GM19455 (cell line): ENCODE results near the gene SLC36A1.
"Not testable (repeated sequence)": the region's sequence is repeated elsewhere in the genome, so short reads cannot be mapped to it uniquely, and the experiment has no call there.

Experiments
- ATAC-seq: cut with Tn5 transposase; IDR thresholded peaks from one replicate; pipeline ENCODE4 v1.9.1; 2021; ENCODE audit not compliant: unreplicated experiment

SLC36A1 gene

DNA sequence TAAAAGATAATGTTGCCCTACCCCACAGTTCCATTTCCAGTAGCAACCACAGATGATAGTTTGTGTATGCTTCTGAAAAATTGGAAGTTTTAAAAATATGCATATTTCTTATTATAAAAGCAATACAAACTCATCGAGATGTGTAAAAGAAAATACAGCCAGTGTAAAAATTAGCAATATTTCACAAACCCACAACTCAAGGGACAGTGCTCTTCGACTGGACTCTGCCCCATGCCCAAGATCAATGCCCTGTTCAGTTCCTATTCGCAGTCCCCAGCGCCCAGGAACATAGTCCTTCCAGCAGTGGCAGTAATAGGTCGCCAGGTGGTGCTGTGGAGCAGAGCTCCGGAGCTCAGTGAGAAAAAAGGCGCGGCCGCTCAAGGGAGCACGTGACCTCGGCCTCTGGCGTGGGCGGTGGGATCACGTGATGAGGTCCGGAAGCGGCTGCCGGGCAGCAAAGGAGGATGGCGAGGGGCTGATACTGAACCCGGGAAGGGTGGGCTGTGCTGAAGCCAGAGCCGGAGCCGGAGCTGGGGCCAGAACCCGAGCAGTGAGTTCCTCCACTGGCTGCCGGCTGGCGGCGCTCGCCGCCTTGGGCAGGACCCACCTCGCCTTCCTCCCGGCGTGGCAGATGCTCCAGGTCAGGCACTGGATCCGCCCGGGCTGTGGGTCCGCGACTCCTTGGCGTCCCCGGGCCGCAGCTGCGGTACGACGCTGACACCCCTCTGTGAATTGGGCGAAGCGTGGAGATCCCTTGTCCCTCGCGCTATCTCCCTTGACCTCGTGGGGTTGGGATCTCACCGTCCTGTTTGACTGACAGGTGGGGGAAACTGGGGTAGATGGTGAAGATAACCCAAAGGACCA lies at the start of gene SLC36A1:
TSS of gene SLC36A1 (plus strand) at position 430 of the 864 bp plus-strand sequence. CDS start 11,190 bp downstream, outside the sequence.
- peak; percentile 86 for ATAC-seq

GRCh38 chr5:151405334-151406160 lies 41.9 kb upstream of the SLC36A1 start:
- ATAC-seq: no peak

DNA sequence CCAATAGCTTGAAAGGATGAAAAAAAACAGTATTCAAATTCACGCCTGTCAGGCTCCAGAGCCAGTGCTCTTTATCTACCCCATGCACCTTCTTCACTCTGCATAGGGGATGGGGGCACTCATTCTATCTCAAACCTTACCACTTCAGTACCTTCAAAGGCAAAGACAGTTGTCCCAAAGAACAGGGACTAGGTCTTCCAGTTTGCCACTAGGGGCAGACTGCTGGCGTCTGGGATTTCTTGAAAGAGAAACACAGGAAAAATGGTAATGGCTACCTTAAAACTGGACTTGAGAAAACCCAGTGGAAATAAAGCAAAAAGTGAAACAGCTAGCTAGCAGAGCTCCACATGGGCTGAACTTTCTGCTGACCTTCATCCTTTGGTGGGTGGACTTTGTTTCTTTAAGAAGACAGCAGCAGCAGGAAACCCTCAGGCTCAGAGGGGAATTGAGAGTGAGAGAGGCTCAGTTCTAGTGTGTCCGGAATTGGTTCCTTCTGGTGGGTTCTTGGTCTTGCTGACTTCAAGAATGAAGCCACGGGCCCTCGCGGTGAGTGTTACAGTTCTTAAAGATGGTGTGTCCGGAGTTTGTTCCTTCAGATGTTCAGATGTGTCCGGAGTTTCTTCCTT lies 41.0 kb upstream of the SLC36A1 start:
- no peak for ATAC-seq

- ATAC-seq: no peak
Measured at GRCh38 chr5:151408591-151409230, 38.7 kb upstream of the SLC36A1 start.

- ATAC-seq: no peak
Measured at GRCh38 chr5:151413800-151414199, 33.6 kb upstream of the SLC36A1 start.

GRCh38 chr5:151414536-151414935 lies 32.9 kb upstream of the SLC36A1 start:
- no peak for ATAC-seq

DNA sequence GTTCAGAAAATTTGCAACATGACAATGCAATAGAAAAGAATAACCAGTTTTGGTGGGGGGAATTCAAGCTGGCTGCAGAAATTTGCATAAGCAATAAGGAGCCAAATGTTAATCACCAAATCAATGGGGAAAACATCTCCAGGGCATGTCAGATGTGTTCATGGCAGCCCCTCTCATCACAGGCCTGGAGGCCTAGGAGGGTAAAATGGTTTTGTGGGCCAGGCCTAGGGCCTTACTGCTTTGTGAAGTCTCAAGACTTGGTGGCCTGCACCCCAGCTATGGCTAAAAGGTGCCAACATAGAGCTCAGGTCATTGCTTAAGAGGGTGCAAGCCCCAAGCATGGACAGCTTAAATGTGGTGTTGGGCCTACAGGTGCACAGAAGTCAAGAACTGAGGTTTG lies 29.7 kb upstream of the SLC36A1 start:
- no peak for ATAC-seq

DNA sequence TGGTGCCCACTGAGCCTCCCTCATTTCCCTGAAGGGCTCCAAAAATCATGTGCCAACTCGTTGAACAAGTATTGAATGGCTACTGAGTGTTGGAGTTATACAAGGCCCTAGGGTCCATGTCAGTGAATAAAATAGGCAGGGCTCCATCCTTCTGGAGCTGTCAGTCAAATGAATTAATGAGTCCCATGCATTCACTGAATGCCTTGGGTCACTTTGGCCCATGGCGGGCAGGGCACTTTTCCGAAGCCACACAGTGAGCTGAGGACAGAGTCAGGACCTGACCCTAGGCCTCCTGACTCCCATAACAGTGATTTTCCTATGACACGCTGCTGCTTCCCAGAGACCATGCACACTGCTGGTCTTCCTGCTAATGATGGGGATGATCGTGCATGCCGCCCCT lies 27.3 kb upstream of the SLC36A1 start:
- ATAC-seq: no peak

DNA sequence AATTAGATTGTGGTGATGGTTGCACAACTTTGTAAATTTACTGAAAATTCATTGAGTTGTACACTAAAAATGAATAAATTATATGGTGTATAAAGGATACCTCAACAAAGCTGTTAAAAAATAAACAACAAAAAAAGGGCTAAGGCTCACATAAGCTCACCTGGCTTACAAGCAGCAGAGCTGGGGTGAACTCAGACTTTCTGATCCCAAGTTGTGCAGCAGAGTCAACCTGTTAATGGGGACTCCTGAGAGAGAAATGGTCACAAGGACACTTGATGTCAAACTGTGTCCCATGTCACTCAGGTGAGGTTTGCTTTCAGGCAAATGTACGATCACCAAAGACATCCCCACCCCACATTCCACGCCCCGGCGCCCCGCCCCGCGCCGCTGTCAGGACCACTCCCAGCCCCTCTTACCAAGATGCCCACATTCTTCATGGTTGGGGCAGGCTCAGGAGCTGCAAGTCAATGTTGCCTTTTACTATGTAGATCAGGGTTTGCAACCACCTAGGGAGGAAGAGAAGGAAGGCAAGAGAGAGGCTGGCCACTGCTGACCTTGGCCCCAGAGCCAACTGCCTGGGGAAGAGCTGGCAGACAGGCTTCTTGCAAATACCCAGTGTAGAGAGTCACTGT lies 22.4 kb upstream of the SLC36A1 start:
- ATAC-seq: no peak

DNA sequence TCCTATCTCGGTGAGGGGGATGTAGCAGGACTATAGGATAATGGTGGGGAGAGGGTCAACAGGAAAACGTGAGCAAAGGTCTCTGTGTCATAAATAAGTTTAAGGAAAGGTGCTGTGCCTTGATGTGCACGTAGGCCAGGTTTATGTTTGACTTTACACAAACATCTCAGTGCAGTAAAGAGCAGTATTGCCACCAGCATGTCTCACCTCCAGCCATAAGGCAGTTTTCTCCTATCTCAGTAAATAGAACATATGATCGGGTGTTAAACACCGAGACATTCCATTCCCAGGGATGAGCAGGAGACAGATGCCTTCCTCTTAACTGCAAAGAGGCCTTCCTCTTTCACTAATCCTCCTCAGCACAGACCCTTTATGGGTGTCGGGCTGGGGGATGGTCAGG lies 21.1 kb upstream of the SLC36A1 start:
- not testable (repeated sequence) for ATAC-seq

DNA sequence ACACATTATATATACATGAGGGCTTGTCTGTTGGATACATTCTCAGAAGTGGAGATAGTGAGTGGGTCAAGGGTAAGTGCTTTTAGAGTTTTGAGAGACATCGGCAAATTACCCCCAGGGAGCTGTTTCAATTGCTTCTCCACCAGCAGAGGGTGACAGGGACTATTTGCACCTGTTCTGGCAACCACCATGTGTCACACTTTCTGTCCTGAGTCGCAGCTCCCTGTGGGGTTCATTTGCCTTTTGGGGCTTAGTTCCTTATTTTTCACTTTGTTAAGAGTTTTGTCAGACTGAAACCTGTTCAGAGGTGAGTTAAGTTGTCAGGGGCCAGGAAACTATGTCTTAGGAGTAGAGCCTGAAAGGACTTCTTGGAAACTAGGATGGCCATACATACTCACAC lies 20.1 kb upstream of the SLC36A1 start:
- peak; percentile 97 for ATAC-seq

DNA sequence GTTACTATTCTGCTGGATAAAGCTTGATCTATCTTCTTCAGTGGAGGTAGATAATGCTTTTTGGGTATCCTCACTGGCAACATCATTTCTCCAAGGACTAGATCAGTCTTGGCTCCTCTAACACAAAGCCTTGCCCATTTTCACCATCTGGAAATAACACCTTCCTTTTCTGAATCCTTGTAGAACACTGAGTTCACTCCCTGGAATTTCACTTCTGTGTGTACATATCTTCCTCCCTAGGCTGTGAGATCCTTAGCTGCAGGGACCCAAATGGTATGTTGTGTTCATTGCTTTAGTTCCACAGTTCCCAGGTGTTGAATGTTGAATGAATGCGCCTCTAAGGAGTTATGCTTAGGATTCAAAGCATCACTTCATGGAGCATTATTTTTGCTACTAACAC lies 16.7 kb upstream of the SLC36A1 start:
- no peak for ATAC-seq

GRCh38 chr5:151431666-151432065 lies 15.7 kb upstream of the SLC36A1 start:
- ATAC-seq: no peak

DNA sequence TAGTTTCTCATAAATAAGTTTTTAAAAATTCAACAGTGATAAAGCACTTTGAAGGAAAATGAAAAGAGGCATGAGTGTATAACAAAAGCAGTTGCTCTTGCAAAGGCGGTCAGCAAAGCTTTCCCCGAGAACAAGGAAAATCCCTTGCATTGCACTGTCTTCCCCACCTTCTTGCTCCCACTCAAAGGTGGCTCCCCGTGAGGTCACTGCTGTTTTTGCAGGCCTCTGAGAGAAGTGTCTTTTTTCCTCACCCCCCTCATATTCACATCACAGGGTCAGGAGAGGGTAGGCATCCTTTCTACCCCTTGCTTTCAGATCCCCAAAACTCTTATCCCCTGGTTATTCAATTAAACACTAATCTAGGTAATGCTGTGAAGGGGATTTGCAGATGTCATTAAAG lies 15.2 kb upstream of the SLC36A1 start:
- no peak for ATAC-seq

DNA sequence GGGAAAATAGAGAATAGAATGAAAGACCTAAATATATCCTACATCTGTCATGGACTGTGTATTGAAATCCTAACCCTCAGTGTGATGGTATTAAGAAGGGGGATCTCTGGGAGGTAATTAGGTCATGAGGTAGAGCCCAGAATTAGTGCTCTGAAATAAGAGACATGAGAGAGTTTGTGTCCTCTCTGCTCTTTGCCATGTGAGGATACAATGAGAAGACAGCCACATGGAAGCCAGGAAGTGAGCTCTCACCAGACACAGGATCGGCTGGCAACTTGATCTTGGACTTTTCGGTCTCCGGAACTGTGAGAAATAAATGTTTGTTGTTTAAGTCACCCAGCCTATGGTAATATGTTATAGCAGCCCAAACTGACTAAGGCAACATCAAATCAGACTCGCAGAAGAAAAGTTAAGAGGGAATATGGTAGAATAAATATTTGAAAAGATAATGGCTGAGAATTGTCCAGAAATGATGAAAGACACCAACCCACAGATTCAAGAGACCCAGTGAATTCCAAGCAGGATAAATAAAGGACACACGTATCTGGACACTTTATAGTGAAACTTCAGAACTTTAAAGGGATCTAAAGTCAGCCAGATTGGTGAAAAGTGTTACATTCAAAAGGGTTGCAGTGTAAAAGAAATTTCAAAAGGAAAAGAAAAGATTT lies 12.7 kb upstream of the SLC36A1 start:
- ATAC-seq: no peak

- ATAC-seq: peak; percentile 3
Measured at GRCh38 chr5:151448038-151448985, 909 bp downstream of the SLC36A1 start.

GRCh38 chr5:151449297-151449696 lies 1.9 kb downstream of the SLC36A1 start:
- ATAC-seq: no peak

GRCh38 chr5:151449839-151450238 lies 2.4 kb downstream of the SLC36A1 start:
- no peak for ATAC-seq

- ATAC-seq: no peak
Measured at GRCh38 chr5:151450605-151451004, 3.2 kb downstream of the SLC36A1 start.
